Tibial artery (tissue), 4 donors: ENCODE measurements around the gene TFPI.
A peak's percentile ranks its signal among the peaks of the same experiment; 100 is the strongest.

Experiments used
- DNase-seq, 2 donors: peaks; one replicate each; pipeline ENCODE4 v3.0.0-alpha.2; 2019
- H3K27ac ChIP-seq, 2 donors: fragments of 200-600 bp; sonication (generic) in 1 of 2; 1 replicate in 1 of 2; 2 replicates in 1 of 2; pipeline ENCODE4 v1.5.1; 2018 to 2019; ENCODE audit warnings: mild to moderate bottlenecking in 1 of 2
- H3K27me3 ChIP-seq, 2 donors: fragments of 200-600 bp; sonication (generic) in 1 of 2; one replicate each; pipeline versions ENCODE4 v1.5.1 to v1.6.0; 2016 to 2019
- H3K36me3 ChIP-seq, 3 donors: fragments of 200-600 bp; sonication (generic) in 2 of 3; one replicate each; pipeline ENCODE4 v1.5.1; 2016 to 2019; ENCODE audit warnings: mild to moderate bottlenecking in 2 of 3
- H3K4me1 ChIP-seq, 4 donors: fragments of 200-600 bp; sonication (generic) in 2 of 4; 1 replicate in 3 of 4; 2 replicates in 1 of 4; pipeline ENCODE4 v1.5.1; 2016 to 2019
- H3K4me3 ChIP-seq, 2 donors: fragments of 200-600 bp; sonication (generic) in 1 of 2; 1 replicate in 1 of 2; 2 replicates in 1 of 2; pipeline ENCODE4 v1.5.1; 2018 to 2019; ENCODE audit warnings: mild to moderate bottlenecking in 2 of 2
- H3K9me3 ChIP-seq, 3 donors: fragments of 200-600 bp; sonication (generic) in 1 of 3; one replicate each; pipeline ENCODE4 v1.5.1; 2016 to 2019
- CTCF ChIP-seq, 2 experiments: fragments of 200-600 bp in 1 of 2; fragments of 450-650 bp in 1 of 2; IDR thresholded peaks; one replicate each; pipeline ENCODE4 v1.5.1; 2017 to 2019; ENCODE audit warnings: antibody characterized with exemption in 2 of 2, mild to moderate bottlenecking in 1 of 2, moderate library complexity in 1 of 2
- intact Hi-C: fragments of 100-400 bp; cut with DNase I; formaldehyde crosslinking; loops from one replicate; pipeline ENCODE4 v1.15.0; 2023; ENCODE audit warnings: low total_unique reads

The TFPI gene

GRCh38 chr2:187438455-187438854 is 115.8 kb downstream of the TFPI start:
- intact Hi-C loops, result no loop called here
- Histone ChIP-seq H3K36me3 (no peaks in the 10 kb centered on the region), H3K27ac (peak overlapping the region; percentile 36 to 55), H3K4me3 (no peak overlapping the region), H3K4me1 (peaks cover 0 to 72% (median 4%) of the 10 kb centered on the region in 4 donors), H3K27me3 (no peaks in the 10 kb centered on the region), H3K9me3 (no peaks in the 10 kb centered on the region)
- no peak for TF ChIP-seq CTCF (IDR thresholded peaks at IDR 0.05)
- no peak for DNase-seq

GRCh38 chr2:187435756-187436155 is 118.5 kb downstream of the TFPI start:
- peaks cover 0 to 81% (median 7%) of the 10 kb centered on the region in 4 donors for H3K4me1 ChIP-seq
- H3K27ac ChIP-seq, result peak overlapping the region in 1 of 2 donors; percentile 33
- intact Hi-C loops, result no loop called here
- no peaks in the 10 kb centered on the region for H3K36me3 ChIP-seq
- no peak overlapping the region for H3K4me3 ChIP-seq
- H3K27me3 ChIP-seq, result no peaks in the 10 kb centered on the region
- no peaks in the 10 kb centered on the region for H3K9me3 ChIP-seq
- no peak for TF ChIP-seq CTCF (IDR thresholded peaks at IDR 0.05)
- no peak for DNase-seq

- peak overlapping the region in 1 of 2 donors; percentile 3 for H3K27ac ChIP-seq
- DNase-seq, result no peak
- H3K36me3 ChIP-seq, result no peaks in the 10 kb centered on the region
- H3K4me1 ChIP-seq, result peaks cover 0 to 81% (median 7%) of the 10 kb centered on the region in 4 donors
- intact Hi-C loops, result no loop called here
- no peaks in the 10 kb centered on the region for H3K9me3 ChIP-seq
- TF ChIP-seq CTCF (IDR thresholded peaks at IDR 0.05), result no peak
- no peaks in the 10 kb centered on the region for H3K27me3 ChIP-seq
- H3K4me3 ChIP-seq, result no peak overlapping the region
Observed at GRCh38 chr2:187435078-187435477, 119.2 kb downstream of the TFPI start.

GRCh38 chr2:187434342-187434785 is 119.9 kb downstream of the TFPI start:
- Histone ChIP-seq H3K36me3 (no peaks in the 10 kb centered on the region), H3K27me3 (no peaks in the 10 kb centered on the region), H3K4me1 (peaks cover 0 to 84% (median 7%) of the 10 kb centered on the region in 4 donors), H3K27ac (peak overlapping the region; percentile 3 to 5), H3K4me3 (no peak overlapping the region), H3K9me3 (no peaks in the 10 kb centered on the region)
- no peak for TF ChIP-seq CTCF (IDR thresholded peaks at IDR 0.05)
- DNase-seq, result no peak
- intact Hi-C loops, result no loop called here

GRCh38 chr2:187431911-187432310 is 122.3 kb downstream of the TFPI start:
- intact Hi-C loops, result no loop called here
- Histone ChIP-seq H3K27ac (peak overlapping the region in 1 of 2 donors; percentile 16), H3K27me3 (no peaks in the 10 kb centered on the region), H3K36me3 (no peaks in the 10 kb centered on the region), H3K4me1 (peaks cover 0 to 70% (median 5%) of the 10 kb centered on the region in 4 donors), H3K9me3 (no peaks in the 10 kb centered on the region), H3K4me3 (no peak overlapping the region)
- no peak for DNase-seq
- no peak for TF ChIP-seq CTCF (IDR thresholded peaks at IDR 0.05)

- Histone ChIP-seq H3K4me1 (peaks cover 0 to 54% (median 4%) of the 10 kb centered on the region in 4 donors), H3K9me3 (no peaks in the 10 kb centered on the region), H3K27ac (peak overlapping the region in 1 of 2 donors; percentile 32), H3K27me3 (no peaks in the 10 kb centered on the region), H3K4me3 (no peak overlapping the region), H3K36me3 (no peaks in the 10 kb centered on the region)
- no peak for DNase-seq
- intact Hi-C loops, result no loop called here
- no peak for TF ChIP-seq CTCF (IDR thresholded peaks at IDR 0.05)
Observed at GRCh38 chr2:187429989-187430388, 124.2 kb downstream of the TFPI start.
